IPS-20b (cell line): Measurements from ENCODE around the gene MSL3B.

ENCODE experiments used
- H3K27ac ChIP-seq: one replicate; pipeline ENCODE4 v1.5.1; 2013; ENCODE audit warnings: low read length
- H3K27me3 ChIP-seq: 2 replicates; pipeline ENCODE4 v1.6.1; 2013; ENCODE audit warnings: mild to moderate bottlenecking, low read length, inconsistent platforms; ENCODE audit not compliant: insufficient read depth
- H3K36me3 ChIP-seq: 2 replicates; pipeline ENCODE4 v1.6.1; 2013; ENCODE audit warnings: low read depth, mild to moderate bottlenecking, inconsistent platforms, low read length, moderate library complexity; ENCODE audit not compliant: insufficient read depth
- H3K4me1 ChIP-seq: 2 replicates; pipeline ENCODE4 v1.6.1; 2013; ENCODE audit warnings: mild to moderate bottlenecking, control low read depth, inconsistent platforms, low read length, moderate library complexity; ENCODE audit not compliant: insufficient read depth
- H3K4me3 ChIP-seq: 2 replicates; pipeline ENCODE4 v1.5.1; 2013; ENCODE audit warnings: mild to moderate bottlenecking, low read length, inconsistent platforms
- H3K9ac ChIP-seq: 2 replicates; pipeline ENCODE4 v1.6.1; 2013; ENCODE audit warnings: low read depth, mild to moderate bottlenecking, inconsistent platforms, low read length, moderate library complexity
- H3K9me3 ChIP-seq: 2 replicates; pipeline ENCODE4 v1.6.1; 2013; ENCODE audit warnings: mild to moderate bottlenecking, low read depth, low read length, inconsistent platforms; ENCODE audit not compliant: insufficient read depth

Gene MSL3B

DNA sequence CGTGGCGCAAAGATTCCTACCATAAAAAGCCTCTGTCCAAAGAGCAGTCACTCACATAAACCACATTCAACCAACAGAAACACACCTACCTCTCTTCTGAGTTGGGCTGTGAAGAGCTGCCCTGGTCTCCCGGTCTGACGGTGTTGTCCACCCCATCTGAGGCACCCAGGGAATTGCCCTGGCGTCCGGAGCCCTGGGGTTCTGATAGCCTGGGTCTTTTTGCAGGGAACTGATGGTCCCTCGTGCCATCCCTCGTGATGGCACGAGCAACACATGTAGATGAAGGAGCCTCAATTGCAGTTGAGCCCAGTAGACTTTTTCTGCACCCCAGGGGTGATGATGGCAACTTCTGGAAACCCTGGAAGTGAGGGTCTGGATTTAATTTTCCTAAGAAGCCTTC, 27.7 kb downstream of the MSL3B start:
- Histone ChIP-seq H3K27ac (no peak overlapping the region), H3K36me3 (peaks cover 100% of the 10 kb centered on the region), H3K4me1 (no peaks in the 10 kb centered on the region), H3K4me3 (no peak overlapping the region), H3K27me3 (no peaks in the 10 kb centered on the region), H3K9ac (no peak overlapping the region), H3K9me3 (no peaks in the 10 kb centered on the region)

DNA sequence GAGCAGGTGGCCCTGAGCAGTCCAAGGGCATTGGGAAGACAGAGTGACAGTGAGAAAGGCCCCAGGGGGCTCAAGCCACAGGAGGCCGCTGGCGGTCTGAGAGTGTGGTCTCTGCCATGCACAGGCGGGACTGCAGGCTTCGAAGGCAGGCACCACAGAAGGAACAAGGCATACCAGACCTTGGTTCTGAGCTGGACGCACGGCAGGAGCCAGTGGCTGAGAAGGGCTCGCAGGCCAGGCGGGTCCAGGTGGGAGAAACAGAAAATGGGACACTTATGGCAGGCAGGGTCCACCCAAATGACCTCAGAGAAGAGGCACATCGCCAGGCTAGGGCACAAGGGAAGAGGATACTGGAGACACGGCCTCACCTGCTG, 28.8 kb downstream of the MSL3B start:
- no peak overlapping the region for H3K9ac ChIP-seq

DNA sequence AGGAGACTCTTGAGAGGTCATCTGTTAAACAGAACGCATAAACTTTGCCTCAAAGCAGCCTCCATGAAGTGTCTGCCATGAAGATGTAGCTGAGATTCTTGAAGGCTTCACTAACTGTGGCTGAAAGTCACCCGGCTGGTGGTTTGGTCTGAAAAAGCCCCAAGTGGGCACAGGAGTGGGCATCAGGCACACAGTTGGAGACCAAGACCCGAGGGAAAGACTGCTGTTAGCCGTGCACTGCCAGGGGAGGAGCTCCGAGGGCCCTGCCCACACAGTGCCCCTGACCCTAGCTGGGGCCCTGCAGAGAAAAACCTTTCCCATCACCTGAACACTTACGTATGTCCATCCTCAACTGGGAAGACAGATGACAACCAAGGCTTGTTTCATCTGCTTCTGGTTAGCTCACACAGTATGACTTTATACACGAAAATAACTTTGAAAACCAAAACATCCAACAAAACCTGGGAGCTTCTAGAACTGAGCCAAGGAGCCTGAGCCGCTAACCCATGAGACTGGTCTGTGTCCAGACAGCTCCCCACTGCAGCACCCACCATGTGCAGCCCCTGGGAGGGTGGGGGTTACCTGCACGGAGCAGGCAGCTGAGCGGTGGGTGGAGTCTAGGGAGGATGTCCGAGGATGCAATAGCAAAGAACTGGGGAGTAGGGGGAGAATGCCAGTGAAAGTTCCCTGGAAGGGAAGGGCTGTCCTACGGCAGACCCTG, 29.3 kb downstream of the MSL3B start:
- no peaks in the 10 kb centered on the region for H3K9me3 ChIP-seq
- no peak overlapping the region for H3K27ac ChIP-seq
- no peaks in the 10 kb centered on the region for H3K27me3 ChIP-seq
- H3K9ac ChIP-seq = no peak overlapping the region
- no peak overlapping the region for H3K4me3 ChIP-seq
- H3K4me1 ChIP-seq = no peaks in the 10 kb centered on the region
- peaks cover 100% of the 10 kb centered on the region for H3K36me3 ChIP-seq

More for the DNA sequence above, 28.8 kb downstream of the MSL3B start:
- peaks cover 100% of the 10 kb centered on the region for H3K36me3 ChIP-seq
- H3K27ac ChIP-seq = no peak overlapping the region
- no peaks in the 10 kb centered on the region for H3K9me3 ChIP-seq
- no peak overlapping the region for H3K4me3 ChIP-seq
- no peaks in the 10 kb centered on the region for H3K27me3 ChIP-seq
- H3K4me1 ChIP-seq = no peaks in the 10 kb centered on the region

DNA sequence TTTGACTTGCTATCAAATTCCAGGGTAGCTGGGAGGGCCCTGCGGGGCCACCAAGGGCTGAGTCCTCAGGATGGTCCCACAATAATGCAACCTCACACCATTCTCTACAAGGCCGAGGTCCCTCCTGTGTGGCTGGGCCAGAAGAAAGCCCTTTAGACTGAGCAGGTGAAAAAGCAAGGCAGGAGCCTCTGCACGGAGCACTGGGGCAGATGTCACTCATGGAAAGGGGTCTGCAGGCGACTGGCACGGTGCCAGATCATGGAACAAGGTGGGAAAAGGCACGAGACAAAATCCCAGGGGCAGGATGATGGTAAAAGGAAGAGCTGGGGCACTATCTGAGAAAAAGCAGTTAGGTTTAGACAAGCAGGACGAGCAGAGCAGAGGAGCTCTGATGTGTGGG, 29.9 kb downstream of the MSL3B start:
- peaks cover 95% of the 10 kb centered on the region for H3K36me3 ChIP-seq
- H3K9me3 ChIP-seq = no peaks in the 10 kb centered on the region
- H3K4me1 ChIP-seq = no peaks in the 10 kb centered on the region; the same call in 1 of the 2 replicates
- no peaks in the 10 kb centered on the region for H3K27me3 ChIP-seq
- no peak overlapping the region for H3K27ac ChIP-seq
- H3K4me3 ChIP-seq = no peak overlapping the region
- H3K9ac ChIP-seq = no peak overlapping the region

DNA sequence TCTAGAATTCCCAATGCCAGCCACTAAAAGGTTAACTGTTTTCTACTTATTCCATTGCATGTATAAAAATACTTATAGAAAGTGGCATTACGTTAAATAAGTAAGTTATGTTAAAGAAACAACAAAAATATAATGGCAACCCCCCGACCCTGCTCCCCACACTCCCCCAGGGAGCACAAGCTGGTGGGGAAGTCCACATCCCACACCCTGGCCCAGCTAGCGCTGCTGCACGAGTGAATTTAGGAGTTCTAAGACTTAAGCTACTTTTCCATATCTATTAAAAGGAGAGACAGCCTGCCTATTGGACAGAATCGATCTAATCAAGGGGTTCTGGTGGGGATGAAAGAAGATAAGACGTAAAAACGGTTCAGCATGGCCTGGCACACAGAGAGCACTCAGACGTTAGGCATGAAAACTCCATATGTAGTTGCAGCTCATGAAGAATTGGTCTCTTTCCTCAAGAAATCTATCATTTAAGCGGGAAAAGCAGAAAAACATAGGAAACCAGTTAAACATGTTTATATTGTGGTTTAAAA, 30.4 kb downstream of the MSL3B start:
- no peaks in the 10 kb centered on the region for H3K9me3 ChIP-seq
- H3K36me3 ChIP-seq = peaks cover 90% of the 10 kb centered on the region
- no peak overlapping the region for H3K27ac ChIP-seq
- H3K4me3 ChIP-seq = no peak overlapping the region
- H3K9ac ChIP-seq = no peak overlapping the region
- no peaks in the 10 kb centered on the region; the same call in 1 of the 2 replicates for H3K4me1 ChIP-seq
- H3K27me3 ChIP-seq = no peaks in the 10 kb centered on the region

DNA sequence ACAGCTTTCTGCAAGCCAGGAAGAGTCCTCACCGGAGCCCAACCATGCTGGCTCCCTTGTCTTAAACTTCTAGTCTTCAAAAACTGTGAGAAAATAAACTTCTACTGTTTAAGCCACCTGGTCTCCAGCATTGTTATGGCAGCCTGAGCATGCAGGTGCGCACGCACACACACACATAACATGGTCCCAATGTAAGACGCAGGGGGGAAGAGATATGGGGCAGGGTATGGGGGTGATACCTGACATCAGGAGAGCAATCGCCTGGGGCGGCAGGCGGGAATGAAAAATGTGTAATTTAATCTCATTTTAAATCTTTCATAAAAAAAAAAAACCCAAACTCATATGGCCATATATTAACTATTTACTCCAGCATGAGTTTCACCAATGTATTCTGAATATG, 31.8 kb downstream of the MSL3B start:
- H3K27ac ChIP-seq = no peak overlapping the region
- no peak overlapping the region for H3K4me3 ChIP-seq
- H3K27me3 ChIP-seq = no peaks in the 10 kb centered on the region
- no peak overlapping the region for H3K9ac ChIP-seq
- H3K36me3 ChIP-seq = peaks cover 76% of the 10 kb centered on the region
- no peaks in the 10 kb centered on the region for H3K9me3 ChIP-seq
- no peaks in the 10 kb centered on the region; the same call in 1 of the 2 replicates for H3K4me1 ChIP-seq

DNA sequence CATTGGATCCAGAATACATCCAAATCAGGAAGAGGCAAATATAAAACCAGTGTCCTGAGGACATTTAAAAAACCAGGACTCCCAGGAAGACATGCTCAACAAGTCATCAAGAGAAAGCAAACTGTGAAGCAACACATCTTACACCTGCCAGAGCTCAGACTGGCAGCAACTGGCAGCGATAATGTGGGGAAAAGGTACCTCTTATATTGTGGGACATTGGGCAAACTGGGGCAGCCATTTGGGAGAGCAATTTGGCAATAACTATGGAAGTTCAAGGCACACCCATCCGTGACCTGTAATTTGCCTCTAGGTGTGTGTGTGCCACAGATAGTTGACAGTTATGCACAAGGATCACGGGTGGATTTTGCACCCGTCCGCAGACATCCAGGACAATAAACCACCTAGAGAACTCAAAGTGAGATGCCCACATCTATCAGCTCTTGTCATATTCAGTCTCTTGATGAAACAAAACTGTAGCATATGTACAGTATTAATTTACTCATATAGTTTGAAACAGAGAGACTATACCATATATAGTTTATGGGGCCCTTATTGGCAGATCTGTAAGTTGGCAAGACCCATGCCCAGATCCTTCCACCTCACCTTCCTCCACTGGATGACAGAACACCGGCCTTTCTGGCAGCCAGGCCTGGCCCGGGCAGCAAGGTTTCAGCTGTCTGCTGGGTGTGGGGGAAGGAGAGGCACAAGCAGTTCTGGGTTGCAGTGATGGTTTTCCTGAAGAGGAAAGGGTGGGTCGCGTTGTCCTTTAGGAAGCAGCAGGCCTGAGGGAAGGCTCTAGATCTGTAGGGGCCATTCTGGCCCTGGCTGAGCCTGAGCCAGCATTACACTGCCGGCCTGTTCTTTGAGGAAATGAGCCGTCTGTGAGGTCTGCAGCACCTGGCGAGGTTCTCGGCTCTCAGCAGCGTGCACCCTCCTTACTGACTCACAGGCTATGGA, 32.7 kb downstream of the MSL3B start:
- H3K27me3 ChIP-seq = no peaks in the 10 kb centered on the region
- no peak overlapping the region for H3K27ac ChIP-seq
- no peak overlapping the region for H3K9ac ChIP-seq
- peaks cover 68% of the 10 kb centered on the region for H3K36me3 ChIP-seq
- no peaks in the 10 kb centered on the region for H3K9me3 ChIP-seq
- H3K4me3 ChIP-seq = no peak overlapping the region
- H3K4me1 ChIP-seq = no peaks in the 10 kb centered on the region; the same call in 1 of the 2 replicates

DNA sequence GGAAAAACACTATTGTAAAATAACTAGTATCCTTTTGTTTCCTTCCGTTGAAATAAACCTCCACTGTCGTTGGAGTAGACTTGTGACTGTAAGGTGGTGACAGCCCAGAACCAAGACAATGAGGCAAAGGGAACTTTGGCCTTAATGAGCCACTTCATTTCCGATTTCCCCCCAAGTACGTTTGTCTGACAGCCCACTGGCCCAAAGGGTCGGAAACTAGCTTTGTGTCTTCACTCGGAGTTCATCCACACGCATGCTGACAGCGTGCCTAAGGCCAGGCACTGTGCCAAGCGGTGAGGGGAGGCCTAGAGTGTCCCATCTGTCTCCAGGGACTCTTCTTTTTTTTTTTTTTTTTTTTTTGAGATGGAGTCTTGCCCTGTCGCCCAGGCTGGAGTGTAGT, 34.8 kb downstream of the MSL3B start:
- Histone ChIP-seq H3K27me3 (no peaks in the 10 kb centered on the region), H3K36me3 (peaks cover 46% of the 10 kb centered on the region), H3K4me1 (no peaks in the 10 kb centered on the region; the same call in 1 of the 2 replicates), H3K4me3 (no peak overlapping the region), H3K27ac (no peak overlapping the region), H3K9me3 (no peaks in the 10 kb centered on the region), H3K9ac (peak overlapping the region; percentile 34; the same call in 1 of the 2 replicates)

DNA sequence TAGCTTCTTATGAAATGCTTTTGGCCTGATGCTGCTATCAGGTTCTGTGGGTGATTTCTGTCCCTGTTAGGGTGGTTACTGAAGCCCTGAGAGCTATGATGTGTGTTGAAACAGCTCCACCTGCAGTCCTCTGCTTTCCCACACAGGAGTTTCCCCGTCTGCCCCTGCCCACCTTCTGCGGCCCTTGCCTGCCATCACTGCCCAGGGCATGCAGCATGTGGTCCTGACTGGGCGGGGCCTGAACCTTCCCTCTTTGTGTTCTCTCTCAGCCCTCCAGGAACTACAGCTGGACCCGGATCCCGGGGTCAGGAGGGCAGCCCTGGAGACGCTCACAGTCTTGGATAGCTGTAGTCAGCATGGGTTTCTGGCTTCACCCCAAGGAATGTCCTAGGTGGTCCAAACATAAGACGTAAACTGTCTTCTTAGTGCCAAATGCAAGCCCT, 35.3 kb downstream of the MSL3B start:
- peaks cover 41% of the 10 kb centered on the region for H3K36me3 ChIP-seq
- peak overlapping the region; percentile 34; the same call in 1 of the 2 replicates for H3K9ac ChIP-seq
- H3K27ac ChIP-seq = no peak overlapping the region
- no peaks in the 10 kb centered on the region; the same call in 1 of the 2 replicates for H3K4me1 ChIP-seq
- no peaks in the 10 kb centered on the region for H3K27me3 ChIP-seq
- no peaks in the 10 kb centered on the region for H3K9me3 ChIP-seq
- H3K4me3 ChIP-seq = no peak overlapping the region

DNA sequence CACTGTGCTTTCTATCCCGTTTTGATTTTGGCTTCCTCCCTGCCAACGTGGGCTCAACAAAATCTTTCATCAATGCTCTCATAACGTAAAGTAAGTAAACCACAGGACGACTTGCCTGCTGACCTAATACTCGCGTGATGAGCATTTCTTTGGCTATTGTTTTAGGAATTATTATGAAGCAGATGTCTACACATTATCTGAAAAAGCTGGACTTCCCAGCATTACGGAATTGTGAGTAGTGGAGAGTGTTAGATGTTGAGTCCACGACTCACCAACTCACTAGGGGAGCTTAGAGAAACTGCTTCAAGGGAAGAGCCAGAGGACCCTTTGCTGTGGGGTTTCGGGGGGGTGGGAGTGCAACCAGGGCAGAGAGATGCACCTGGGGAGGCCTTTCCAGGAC, 35.8 kb downstream of the MSL3B start:
- peaks cover 37% of the 10 kb centered on the region for H3K36me3 ChIP-seq
- no peak overlapping the region for H3K9ac ChIP-seq
- no peaks in the 10 kb centered on the region for H3K27me3 ChIP-seq
- H3K27ac ChIP-seq = no peak overlapping the region
- no peak overlapping the region for H3K4me3 ChIP-seq
- no peaks in the 10 kb centered on the region for H3K9me3 ChIP-seq
- H3K4me1 ChIP-seq = no peaks in the 10 kb centered on the region; the same call in 1 of the 2 replicates

DNA sequence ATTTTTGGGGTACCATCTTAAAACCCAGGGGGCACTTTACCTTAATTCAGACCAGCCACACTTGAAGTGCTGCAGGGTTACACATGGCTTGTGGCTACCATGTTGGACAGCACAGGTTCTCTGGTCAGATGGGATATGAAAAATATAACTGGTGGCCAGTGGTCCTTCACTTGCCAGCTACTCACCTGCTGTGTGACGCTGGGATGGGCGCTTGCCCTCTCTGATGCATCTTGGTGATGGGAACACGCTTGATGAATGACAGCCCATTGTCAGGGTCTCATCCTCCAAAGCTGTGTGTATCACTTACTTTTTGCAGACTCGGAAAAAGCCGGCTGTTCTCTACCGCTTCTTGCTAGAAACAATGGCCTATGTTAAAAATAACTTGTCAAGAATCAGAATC, 36.3 kb downstream of the MSL3B start:
- H3K9ac ChIP-seq = no peak overlapping the region
- no peaks in the 10 kb centered on the region for H3K27me3 ChIP-seq
- no peak overlapping the region for H3K4me3 ChIP-seq
- no peaks in the 10 kb centered on the region; the same call in 1 of the 2 replicates for H3K4me1 ChIP-seq
- no peaks in the 10 kb centered on the region for H3K9me3 ChIP-seq
- H3K27ac ChIP-seq = no peak overlapping the region
- peaks cover 31% of the 10 kb centered on the region for H3K36me3 ChIP-seq
